GM10266 (cell line): ENCODE measurements around the gene KRT27.

Experiments
- DNase-seq: peaks from one replicate; pipeline ENCODE4 v3.0.0; 2012; ENCODE audit errors: extremely low spot score
- CTCF ChIP-seq: IDR thresholded peaks from 2 replicates; pipeline ENCODE4 v1.5.1; 2012; ENCODE audit warnings: mild to moderate bottlenecking, low read depth; ENCODE audit not compliant: control insufficient read depth, insufficient read depth; ENCODE audit errors: missing control alignments

KRT27 gene

GRCh38 chr17:40782450-40782849, at the start of gene KRT27:
Gene KRT27 (minus strand): TSS chr17:40782550. CDS start chr17:40782493, 57 bp downstream.
- no peak for DNase-seq
- TF ChIP-seq CTCF, result no peak

- TF ChIP-seq CTCF, result no peak
- no peak for DNase-seq
Observed at GRCh38 chr17:40830085-40830776, 47.9 kb upstream of the KRT27 start.

GRCh38 chr17:40828454-40829044, 46.2 kb upstream of the KRT27 start:
- TF ChIP-seq CTCF, result no peak
- no peak for DNase-seq

- DNase-seq, result no peak
- TF ChIP-seq CTCF, result no peak
Observed at GRCh38 chr17:40827746-40828453, 45.5 kb upstream of the KRT27 start.

GRCh38 chr17:40825599-40825998, 43.2 kb upstream of the KRT27 start:
- TF ChIP-seq CTCF, result no peak
- no peak for DNase-seq

- no peak for DNase-seq
- no peak for TF ChIP-seq CTCF
Observed at GRCh38 chr17:40824015-40824832, 41.9 kb upstream of the KRT27 start.
